GM18951 (cell line): ENCODE data around the gene CFD.
"Not testable (repeated sequence)": the region's sequence is repeated elsewhere in the genome, so short reads cannot be mapped to it uniquely, and the experiment has no call there.

ENCODE experiments used
- POLR2A ChIP-seq: IDR thresholded peaks from 4 replicates; pipeline ENCODE4 v1.6.1; 2011; ENCODE audit warnings: mild to moderate bottlenecking; ENCODE audit not compliant: insufficient read length, insufficient read depth; ENCODE audit errors: extremely low read depth
- in situ Hi-C: fragments of 300-500 bp; cut with MboI; formaldehyde crosslinking; loops from one replicate; pipeline ENCODE4 v1.12.0; 2022; ENCODE audit warnings: low sequenced_read_pairs, mixed read lengths, inconsistent platforms; ENCODE audit not compliant: unreplicated experiment

Gene CFD

GRCh38 chr19:868458-869244 is 9.2 kb downstream of the CFD start:
- TF ChIP-seq POLR2A, result no peak

GRCh38 chr19:869245-870177 is 10.0 kb downstream of the CFD start:
- in situ Hi-C loops, result loop anchor here (10.0 kb wide), 2 partner anchors 45 to 115 kb away; partner anchors contain the start of genes KISS1R, R3HDM4 and WDR18
- no peak for TF ChIP-seq POLR2A

More at GRCh38 chr19:868458-869244, 9.2 kb downstream of the CFD start:
- in situ Hi-C loops, result loop anchor here (10.0 kb wide), 2 partner anchors 46 to 116 kb away; partner anchors contain the start of genes KISS1R, R3HDM4 and WDR18

GRCh38 chr19:870314-870713 is 10.8 kb downstream of the CFD start:
- no peak for TF ChIP-seq POLR2A
- in situ Hi-C loops, result no loop called here

- no peak for TF ChIP-seq POLR2A
- in situ Hi-C loops, result no loop called here
Measured at GRCh38 chr19:870963-871401, 11.5 kb downstream of the CFD start.

GRCh38 chr19:871446-872265 is 12.2 kb downstream of the CFD start:
- no peak for TF ChIP-seq POLR2A
- in situ Hi-C loops, result no loop called here

GRCh38 chr19:872266-872951 is 12.9 kb downstream of the CFD start:
- no peak for TF ChIP-seq POLR2A
- in situ Hi-C loops, result no loop called here

- no peak for TF ChIP-seq POLR2A
- in situ Hi-C loops, result no loop called here
Measured at GRCh38 chr19:873084-873483, 13.6 kb downstream of the CFD start.

- in situ Hi-C loops, result no loop called here
Measured at GRCh38 chr19:873561-874041, 14.1 kb downstream of the CFD start.

GRCh38 chr19:875265-875879 is 15.9 kb downstream of the CFD start:
- TF ChIP-seq POLR2A, result no peak
- in situ Hi-C loops, result no loop called here

More at GRCh38 chr19:873561-874041, 14.1 kb downstream of the CFD start:
- no peak for TF ChIP-seq POLR2A

- no peak for TF ChIP-seq POLR2A
- in situ Hi-C loops, result no loop called here
Measured at GRCh38 chr19:876089-876488, 16.6 kb downstream of the CFD start.

GRCh38 chr19:876780-877314 is 17.4 kb downstream of the CFD start:
- in situ Hi-C loops, result no loop called here
- no peak for TF ChIP-seq POLR2A

- in situ Hi-C loops, result not testable (repeated sequence)
Measured at GRCh38 chr19:877992-878660, 18.7 kb downstream of the CFD start.

GRCh38 chr19:878751-879561 is 19.5 kb downstream of the CFD start:
- in situ Hi-C loops, result not testable (repeated sequence)
